ENCODE data around the gene SEMA3E. TPM values are rescaled to one million over a fixed set of nuclear protein-coding genes. Genes with fewer than 3 reads are reported as not detected.

The SEMA3E gene
- polyA plus RNA-seq, 1 donor from 2014 or later: 0.98 TPM

DNA sequence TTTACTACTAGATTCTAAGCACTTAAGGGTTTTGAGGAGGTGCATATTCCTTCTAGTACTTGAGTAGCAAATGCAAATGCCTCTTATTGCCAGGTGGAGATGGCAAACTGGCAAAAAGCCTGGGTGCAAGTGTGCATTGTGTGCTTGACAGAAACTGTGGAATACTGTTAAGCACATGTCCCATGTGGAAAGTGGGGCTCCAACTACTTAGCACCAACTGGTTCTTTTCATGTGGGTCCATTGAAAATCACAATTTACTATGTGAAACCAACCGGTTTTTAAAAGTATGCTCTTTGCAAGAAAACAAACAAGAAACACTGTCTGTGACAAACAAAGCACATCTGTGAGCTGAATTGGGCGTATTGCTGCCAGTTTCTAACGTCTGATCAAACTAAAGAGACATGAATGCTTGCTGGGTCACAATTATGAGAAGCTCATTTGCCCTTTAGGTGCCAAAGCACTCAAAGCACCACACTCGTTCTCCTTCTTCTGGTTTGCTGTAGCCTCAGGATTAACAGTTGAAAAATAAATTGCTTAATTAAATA, 197.4 kb downstream of the SEMA3E start:
- Histone ChIP-seq H3F3A (ENCODE audit: insufficient read depth, low read length, poor library complexity, severe bottlenecking) (no peaks in the 10 kb centered on the region), H3K4me3 (ENCODE audit: low read length) (no peak overlapping the region), H3K9me3 (ENCODE audit: low read length) (no peaks in the 10 kb centered on the region), H3K9ac (ENCODE audit: low read length) (no peak overlapping the region), H3K9me2 (ENCODE audit: insufficient read depth, low read length) (no peaks in the 10 kb centered on the region), H3K36me3 (ENCODE audit: insufficient read depth, low read length) (no peaks in the 10 kb centered on the region), H3K4me2 (ENCODE audit: low read length) (no peak overlapping the region), H4K20me1 (ENCODE audit: insufficient read depth) (no peaks in the 10 kb centered on the region), H2AFZ (ENCODE audit: low read depth, low read length) (no peak overlapping the region), H3K27me3 (ENCODE audit: insufficient read depth, low read depth, low read length) (no peaks in the 10 kb centered on the region), H3K27ac (ENCODE audit: low read length) (no peak overlapping the region), H3K79me2 (replicated peaks; ENCODE audit: insufficient read depth, low read length) (no peaks in the 10 kb centered on the region)
- no peak for TF ChIP-seq EP300 (conservative IDR thresholded peaks at IDR 0.05; ENCODE audit: poor library complexity, severe bottlenecking)
- TF ChIP-seq MXI1 (conservative IDR thresholded peaks at IDR 0.05; ENCODE audit: poor library complexity, severe bottlenecking): no peak
- TF ChIP-seq TAF1 (IDR thresholded peaks at IDR 0.05; ENCODE audit: low read depth): no peak
- no peak for TF ChIP-seq SMC3 (conservative IDR thresholded peaks at IDR 0.05; ENCODE audit: poor library complexity)
- no peak for TF ChIP-seq EZH2 (IDR thresholded peaks at IDR 0.05; ENCODE audit: borderline replicate concordance, insufficient read depth, low read length, poor library complexity, severe bottlenecking)
- no peak for TF ChIP-seq POLR2AphosphoS5 (IDR thresholded peaks at IDR 0.05)
- TF ChIP-seq CTCF (IDR thresholded peaks at IDR 0.05; ENCODE audit: poor library complexity, severe bottlenecking): no peak
- TF ChIP-seq REST (IDR thresholded peaks at IDR 0.05; ENCODE audit: borderline replicate concordance): no peak
- no peak for TF ChIP-seq RAD21 (conservative IDR thresholded peaks at IDR 0.05)

- no peaks in the 10 kb centered on the region for H4K20me1 ChIP-seq (ENCODE audit: insufficient read depth)
- H3K27ac ChIP-seq (ENCODE audit: low read length): no peak overlapping the region
- H2AFZ ChIP-seq (ENCODE audit: low read depth, low read length): no peak overlapping the region
- H3K4me3 ChIP-seq (ENCODE audit: low read length): no peak overlapping the region
- TF ChIP-seq MXI1 (conservative IDR thresholded peaks at IDR 0.05; ENCODE audit: poor library complexity, severe bottlenecking): no peak
- no peak for TF ChIP-seq POLR2AphosphoS5 (IDR thresholded peaks at IDR 0.05)
- TF ChIP-seq EP300 (conservative IDR thresholded peaks at IDR 0.05; ENCODE audit: poor library complexity, severe bottlenecking): no peak
- no peaks in the 10 kb centered on the region for H3F3A ChIP-seq (ENCODE audit: insufficient read depth, low read length, poor library complexity, severe bottlenecking)
- H3K4me2 ChIP-seq (ENCODE audit: low read length): no peak overlapping the region
- no peaks in the 10 kb centered on the region for H3K9me3 ChIP-seq (ENCODE audit: low read length)
- H3K9ac ChIP-seq (ENCODE audit: low read length): no peak overlapping the region
- no peaks in the 10 kb centered on the region for H3K9me2 ChIP-seq (ENCODE audit: insufficient read depth, low read length)
- H3K79me2 ChIP-seq (replicated peaks; ENCODE audit: insufficient read depth, low read length): no peaks in the 10 kb centered on the region
- no peaks in the 10 kb centered on the region for H3K27me3 ChIP-seq (ENCODE audit: insufficient read depth, low read depth, low read length)
- no peaks in the 10 kb centered on the region for H3K36me3 ChIP-seq (ENCODE audit: insufficient read depth, low read length)
Measured at GRCh38 chr7:83449781-83450180, 199.2 kb downstream of the SEMA3E start.

All from neural cell (in vitro differentiated cells).